HL-60/S4 treated with phorbol 12-myristate 13-acetate at 8.2 ng/mL for 4 days and 3 days (cell line): ENCODE results near the gene TNPO1.
"Not testable (repeated sequence)": the region's sequence is repeated elsewhere in the genome, so short reads cannot be mapped to it uniquely, and the experiment has no call there.

Experiments used
- in situ Hi-C: fragments of 300-500 bp; cut with MboI; formaldehyde crosslinking; loops from 2 replicates; pipeline ENCODE4 v1.15.0; 2022; ENCODE audit warnings: low sequenced_read_pairs

Gene TNPO1

DNA sequence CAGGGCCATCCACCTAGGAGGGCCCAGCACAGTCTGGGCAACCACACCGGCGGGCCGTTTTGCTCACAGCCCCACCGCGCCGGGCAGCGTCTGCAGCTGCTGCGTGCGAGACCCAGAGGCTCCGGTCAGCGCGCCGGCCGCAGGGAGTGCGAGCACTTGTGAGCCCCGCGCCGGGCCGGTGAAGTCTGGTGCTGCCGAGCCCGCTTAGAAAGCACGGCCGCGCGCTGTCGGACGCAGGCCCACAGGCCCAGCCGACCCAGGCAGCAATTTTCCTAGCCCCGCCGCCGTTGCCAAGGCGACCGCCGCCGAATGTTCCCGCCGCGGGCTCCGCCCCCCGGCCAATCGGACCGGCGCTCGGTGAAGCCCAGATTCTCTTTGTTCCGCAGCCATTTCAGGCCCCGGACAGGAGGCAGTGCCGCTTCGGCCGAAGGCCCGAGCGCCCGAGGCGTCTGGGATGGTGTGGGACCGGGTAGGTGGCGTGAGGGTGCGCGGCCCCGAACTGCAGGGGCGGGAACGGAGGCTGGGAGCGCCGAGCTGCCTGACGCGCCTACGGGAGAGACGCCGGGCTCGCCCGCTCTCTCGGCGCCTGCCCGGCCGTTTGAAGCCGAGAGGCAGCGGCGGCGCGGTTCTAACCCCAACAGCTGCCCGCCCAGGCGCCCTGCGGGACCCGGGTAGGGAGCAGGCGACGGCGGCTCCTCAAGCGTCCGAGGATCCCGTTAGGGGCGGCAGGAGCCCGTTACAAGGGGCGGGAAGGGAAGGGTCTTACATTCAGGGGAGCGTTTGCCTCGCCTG is at the start of gene TNPO1:
TNPO1 (plus strand) TSS at position 378 of the 792 bp plus-strand sequence; CDS start at position 455, 77 bp downstream.
- in situ Hi-C loops, result no loop called here

DNA sequence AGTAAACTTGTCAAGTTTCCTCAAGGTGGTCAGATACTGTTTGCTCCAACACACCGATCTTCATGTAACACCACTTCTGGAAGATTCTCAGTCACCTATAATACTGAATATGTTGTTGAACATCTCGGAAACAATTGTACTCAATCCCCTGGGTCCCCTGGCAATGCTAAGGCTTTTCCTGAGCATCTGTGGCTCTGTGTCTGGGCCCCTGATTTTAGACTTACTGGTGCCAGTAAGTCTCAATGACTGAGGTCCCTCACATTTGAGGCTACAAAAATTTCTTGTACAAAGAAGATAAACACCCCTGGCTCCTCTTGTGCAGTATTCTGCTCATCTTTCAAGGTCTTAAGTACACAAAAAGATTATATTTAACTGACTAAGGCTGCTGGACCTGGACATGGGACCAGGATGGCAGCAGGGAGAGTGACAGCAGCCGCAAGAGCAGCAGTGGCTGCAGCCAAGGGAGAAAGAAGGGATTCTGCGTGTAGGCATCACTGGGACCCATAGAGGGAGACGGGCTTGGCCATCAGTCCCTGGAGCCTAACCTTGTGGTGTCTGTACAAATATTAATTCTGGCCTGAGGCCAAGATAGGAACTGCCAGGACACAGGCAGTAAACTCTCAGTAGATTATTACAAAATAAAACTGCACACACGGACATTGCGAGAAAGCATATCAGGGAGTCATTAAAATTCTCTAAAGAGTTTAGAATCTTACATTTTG is 49.0 kb upstream of the TNPO1 start:
- in situ Hi-C loops, result no loop called here

DNA sequence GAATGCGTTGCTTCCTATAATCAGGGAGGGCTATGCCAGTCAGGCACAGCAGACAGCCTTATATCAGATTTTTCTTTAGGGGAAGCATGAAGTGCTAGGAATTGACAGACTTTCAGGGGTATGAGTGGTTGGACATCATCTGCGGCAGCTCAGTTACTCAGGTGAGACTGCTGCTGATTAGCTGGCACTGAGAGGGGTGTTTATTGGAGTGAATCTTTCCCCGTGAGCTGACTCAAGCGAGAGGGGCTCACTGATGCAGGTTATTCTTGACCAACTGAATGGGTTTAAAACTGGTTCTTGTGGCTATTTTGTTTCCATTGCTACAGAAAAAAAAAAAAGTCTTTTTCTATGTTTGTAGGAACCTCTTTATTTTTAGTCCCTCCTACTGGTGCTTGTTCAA is 46.2 kb upstream of the TNPO1 start:
- in situ Hi-C loops, result no loop called here

DNA sequence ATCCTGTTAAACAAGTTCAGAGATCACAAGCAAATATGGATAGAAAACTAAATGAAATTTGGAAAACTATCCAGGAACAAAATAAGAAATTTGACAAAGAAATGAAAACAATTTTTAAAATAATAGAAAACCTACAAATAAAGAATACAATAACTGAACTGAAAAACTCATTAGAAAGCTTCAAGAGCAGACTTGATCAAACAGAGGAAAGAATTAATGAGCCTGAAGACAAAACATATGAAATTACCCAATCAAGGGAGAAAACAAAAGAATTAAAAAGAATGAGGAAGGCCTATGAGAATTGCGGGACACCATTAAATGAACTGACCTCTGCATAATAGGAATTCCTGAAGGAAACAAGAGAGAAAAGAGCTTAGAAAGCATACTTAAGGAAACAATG is 39.8 kb upstream of the TNPO1 start:
- in situ Hi-C loops, result no loop called here

DNA sequence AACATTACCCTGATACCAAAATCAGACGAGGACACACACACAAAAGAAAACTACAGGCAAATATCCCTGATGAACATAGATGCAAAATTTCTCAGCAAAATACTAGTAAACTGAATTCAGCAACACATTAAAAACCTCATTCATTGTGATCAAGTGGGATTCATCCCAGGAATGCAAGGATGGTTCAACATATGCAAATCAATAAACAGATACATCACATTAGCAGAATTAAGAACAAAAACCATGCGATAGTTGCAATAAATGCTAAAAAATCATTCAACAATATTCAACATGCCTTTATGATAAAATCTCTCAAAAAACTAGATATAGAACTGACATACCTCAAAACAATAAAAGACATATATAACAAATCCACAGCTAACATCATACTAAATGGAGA is 36.9 kb upstream of the TNPO1 start:
- in situ Hi-C loops, result no loop called here

DNA sequence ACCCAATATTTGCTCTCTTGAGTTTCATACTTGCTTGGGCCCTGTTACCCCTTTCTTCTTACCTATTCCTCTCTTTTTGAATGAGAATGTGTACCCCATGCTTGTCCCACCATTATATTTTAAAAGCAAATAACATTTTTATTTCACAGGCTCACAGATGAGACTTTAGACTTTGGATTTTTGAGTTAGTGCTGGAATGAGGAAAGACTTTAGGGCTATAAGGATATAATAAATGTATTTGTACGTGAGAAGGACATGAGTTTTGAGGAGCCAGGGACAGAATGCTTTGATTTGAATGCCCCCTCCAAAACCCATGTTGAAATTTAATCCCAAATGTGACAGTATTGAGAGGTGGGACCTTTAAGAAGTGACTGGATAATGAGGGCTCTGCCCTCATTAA is 33.1 kb upstream of the TNPO1 start:
- in situ Hi-C loops, result no loop called here

DNA sequence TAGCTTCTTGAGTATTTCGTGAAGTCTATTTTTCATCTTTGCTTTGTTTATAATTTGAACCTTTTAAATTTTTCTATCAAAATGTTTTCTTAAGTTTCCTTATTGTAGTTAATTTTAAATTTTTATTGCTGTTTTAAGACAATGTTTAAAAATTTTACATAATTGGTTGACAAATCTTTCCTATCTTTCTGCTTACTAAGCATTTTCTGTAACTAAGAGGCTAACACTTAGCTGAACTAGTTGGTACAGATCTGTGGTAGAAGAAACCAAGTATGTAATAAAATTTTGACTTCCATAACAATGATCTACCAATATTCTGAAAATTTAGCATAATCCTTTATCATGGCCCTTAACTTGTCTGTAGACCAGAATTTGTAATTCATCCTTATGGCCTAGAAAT is 32.3 kb upstream of the TNPO1 start:
- in situ Hi-C loops, result no loop called here

DNA sequence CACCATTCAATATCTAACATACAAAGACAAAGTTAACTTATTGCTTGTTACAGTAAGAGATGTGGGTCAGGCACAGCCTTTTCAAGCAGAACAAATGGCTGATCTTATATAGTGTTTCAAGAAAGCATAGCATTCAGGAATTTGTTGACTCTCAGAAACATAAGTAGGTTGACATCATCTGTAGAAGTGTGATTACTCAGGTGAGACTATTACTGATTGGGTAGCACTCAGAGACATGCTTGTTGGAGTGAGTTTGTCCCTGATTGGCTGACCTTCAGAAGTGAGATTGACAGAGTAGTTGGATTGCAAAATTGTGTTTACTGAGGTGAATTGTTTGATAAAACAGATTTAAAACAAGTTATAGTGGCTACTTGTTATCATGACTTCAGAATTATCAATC is 30.7 kb upstream of the TNPO1 start:
- in situ Hi-C loops, result no loop called here

DNA sequence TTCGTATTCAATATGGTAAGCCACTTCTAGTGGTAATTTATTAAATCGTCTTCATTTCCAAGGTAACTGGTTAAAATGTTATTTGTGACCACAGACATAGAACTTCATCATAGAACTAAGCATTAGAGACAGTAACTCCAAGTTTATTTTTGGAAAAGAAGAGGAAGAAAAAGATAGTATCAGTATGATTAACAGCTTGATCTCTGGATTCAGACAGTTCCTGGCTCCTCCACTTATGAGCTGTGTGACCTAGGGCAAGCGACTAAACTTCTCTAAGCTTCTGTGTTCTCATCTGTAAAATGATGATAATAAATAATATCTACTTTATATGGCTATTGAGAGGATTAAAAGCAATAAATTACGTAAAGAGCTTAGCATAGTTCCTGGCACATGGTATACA is 29.8 kb upstream of the TNPO1 start:
- in situ Hi-C loops, result no loop called here

DNA sequence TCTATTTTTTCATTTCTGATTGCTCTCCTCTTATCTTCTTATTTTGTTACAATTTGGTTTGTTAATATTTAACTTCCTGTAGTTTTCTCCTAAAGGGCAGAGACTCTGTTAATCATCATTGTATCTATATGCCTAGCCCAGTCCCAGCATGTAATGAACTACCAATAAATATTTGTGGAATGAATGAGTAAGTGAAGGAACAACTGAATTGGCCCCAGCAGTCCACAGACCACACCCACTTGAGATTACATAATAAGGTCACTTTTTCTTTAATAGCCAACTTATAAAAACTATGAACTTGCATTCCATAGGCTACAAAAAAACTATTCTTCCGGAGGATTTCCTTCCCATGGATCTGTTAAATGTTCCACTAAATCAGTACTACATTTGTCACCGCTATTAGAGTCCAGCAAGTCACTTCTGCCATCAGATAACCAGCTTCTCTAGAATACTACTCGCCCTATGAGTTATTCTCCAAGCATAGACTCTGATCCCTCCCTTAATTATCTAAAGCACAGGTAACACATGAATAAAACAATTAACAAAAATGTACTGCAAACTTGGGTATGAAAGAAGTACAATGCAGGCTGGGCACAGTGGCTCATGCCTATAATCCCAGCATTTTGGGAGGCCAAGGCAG is 27.5 kb upstream of the TNPO1 start:
- in situ Hi-C loops, result no loop called here

DNA sequence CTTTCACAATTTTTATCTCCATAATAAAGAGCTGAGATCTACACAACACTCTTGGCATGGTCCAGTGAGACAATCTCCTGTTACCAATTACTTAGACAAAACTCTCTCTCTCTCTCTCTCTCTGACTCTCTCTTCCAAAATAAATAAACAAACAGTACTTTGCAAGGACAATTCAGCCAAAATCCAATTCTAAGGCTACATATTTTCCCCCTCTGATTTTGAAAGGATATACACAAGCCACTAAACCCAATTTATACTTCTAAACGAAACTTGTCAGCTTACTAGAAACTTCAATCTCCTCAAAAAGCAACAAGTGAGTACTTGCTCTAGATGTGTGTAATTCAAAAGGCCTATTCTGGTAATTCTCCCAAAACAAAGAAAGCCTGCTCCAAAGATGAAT is 26.3 kb upstream of the TNPO1 start:
- in situ Hi-C loops, result no loop called here

DNA sequence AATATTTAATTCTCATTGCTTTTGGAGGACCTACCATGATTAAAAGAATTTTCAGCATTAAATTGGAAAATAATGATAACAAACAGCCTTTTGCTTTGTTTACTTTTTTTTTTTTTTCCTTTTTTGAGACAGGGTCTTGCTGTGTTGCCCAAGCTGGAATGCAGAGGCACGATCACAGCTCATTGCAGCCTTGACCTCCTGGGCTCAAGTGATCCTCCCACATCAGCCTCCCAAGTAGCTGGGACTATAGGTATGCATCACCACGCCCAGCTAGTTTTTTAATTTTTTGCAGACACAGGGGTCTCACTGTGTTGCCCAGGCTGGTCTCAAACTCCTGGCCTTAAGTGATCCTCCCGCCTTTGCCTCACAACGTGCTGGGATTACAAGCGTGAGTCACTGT is 23.8 kb upstream of the TNPO1 start:
- in situ Hi-C loops, result not testable (repeated sequence)

DNA sequence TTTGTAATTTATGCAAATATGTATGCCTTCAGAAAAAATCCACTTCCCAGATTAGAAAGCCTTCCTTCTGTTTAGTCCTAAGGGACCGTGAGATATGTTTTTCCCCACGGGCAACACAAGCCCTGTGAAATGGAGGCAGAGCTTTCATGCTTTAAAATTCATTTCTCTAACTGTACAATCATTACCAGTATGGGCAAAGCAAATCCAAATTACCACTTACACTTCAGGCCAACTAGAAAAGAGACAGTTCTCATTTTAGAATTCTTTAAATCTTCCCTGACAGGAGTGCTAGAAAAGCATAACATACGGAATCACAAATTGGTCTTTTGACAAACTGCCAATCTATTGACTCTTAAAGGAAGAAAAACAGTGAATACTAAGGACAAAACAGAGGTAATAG is 20.5 kb upstream of the TNPO1 start:
- in situ Hi-C loops, result no loop called here

DNA sequence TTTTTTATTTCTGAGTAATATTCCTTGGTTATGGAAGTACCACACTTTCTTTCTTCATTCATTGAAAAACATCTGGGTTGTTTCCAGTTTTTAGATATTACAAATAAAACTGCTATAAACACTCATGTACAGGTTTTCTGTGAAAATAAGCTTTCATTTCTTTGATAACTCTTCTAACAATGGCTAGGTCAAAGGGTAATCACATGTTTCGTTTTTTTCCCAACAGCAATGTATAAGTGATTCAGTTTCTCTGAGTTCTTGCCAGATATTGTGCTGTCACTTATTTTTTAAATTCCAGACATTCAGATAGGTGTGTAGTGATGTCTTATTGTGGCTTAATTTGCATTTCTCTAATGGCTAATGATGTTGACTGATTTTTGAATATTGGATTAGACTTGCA is 16.7 kb upstream of the TNPO1 start:
- in situ Hi-C loops, result no loop called here

DNA sequence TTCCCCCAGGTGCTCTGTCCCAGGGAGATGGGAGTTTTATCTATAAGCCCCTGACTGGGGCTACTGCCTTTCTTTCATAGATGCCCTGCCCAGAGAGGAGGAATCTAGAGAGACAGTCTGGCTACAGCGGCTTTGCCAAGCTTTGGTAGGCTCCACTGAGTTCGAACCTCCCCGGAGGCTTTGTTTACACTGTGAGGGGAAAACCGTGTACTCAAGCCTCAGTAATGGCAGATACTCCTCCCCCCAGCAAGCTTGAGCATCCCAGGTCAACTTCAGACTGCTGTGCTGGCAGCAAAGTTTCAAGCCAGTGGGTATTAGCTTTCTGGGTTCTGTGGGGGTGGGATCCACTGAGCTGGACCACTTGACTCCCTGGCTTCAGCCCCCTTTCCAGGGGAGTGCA is 7.8 kb upstream of the TNPO1 start:
- in situ Hi-C loops, result not testable (repeated sequence)

DNA sequence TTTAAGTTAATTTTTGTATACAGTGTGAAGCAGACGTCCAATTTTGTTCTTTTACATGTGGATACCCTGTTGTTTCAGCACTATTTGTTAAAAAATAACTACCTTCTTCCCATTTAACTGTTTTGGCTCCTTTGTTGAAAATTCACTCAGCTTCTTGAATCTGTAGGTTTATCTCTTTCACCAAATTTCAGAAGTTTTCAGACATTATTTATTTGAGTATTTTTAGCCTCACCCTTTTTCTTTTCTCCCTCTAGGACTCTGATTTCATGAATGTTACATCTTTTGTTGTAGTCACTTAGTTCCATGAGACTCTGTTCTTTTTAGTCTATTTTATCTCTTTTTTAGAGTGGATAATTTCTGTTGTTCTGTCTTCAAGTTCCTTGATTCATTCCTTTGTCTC is 4.6 kb upstream of the TNPO1 start:
- in situ Hi-C loops, result no loop called here

DNA sequence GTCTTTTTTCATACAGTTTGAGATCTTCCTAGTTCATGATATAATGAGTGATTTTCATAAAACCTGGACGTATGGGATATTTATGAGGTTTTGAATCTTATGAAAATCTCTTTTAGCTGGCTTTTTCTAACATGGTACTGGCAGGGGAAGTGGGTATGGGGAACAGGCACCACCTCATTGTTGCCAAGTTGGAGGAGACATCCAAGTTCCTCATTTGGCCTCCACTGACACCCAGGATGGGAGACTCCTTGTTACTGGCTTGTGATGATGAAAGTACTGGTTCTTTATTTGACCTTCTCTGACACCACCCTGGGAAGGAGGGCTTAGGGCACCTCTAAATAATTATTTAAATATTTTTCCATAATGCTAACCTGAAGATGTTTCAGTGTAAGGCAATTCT is 4.0 kb upstream of the TNPO1 start:
- in situ Hi-C loops, result no loop called here

DNA sequence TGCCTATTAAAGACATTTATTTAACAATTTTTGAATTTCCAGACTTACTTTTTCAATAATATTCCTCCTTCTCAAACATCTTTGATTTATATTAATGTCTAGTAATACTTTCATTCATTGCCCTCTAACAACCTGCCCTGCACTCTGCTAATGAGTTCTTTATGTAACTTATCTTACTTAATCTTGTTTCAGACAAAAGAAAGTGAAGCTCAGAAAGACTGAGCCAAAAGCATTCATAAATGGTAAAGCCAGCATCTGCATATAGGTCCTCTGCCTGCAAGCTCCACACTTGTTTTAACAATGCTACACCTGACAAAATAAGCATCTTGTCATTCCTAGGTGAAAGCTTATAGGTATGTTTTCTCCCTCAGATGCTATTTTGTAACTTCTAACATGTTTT is 2.4 kb upstream of the TNPO1 start:
- in situ Hi-C loops, result no loop called here

DNA sequence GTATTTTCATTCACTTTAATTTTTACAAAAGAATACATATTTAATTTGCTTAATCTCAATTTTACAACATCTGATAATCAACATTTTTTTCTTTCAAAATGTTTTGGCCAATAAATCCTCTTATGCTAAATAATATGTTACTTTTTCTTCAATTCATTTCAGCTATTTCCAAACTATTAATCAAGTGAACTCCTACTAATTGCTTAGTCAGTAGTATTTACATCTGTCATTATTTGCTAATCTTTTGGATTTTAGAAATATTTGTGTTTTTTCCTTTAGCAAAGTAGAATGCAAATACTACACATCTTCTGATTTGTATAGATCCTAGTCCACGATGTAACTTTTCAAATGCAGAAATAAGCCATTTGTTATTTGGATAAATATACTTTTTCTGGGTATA is 1.6 kb upstream of the TNPO1 start:
- in situ Hi-C loops, result no loop called here

DNA sequence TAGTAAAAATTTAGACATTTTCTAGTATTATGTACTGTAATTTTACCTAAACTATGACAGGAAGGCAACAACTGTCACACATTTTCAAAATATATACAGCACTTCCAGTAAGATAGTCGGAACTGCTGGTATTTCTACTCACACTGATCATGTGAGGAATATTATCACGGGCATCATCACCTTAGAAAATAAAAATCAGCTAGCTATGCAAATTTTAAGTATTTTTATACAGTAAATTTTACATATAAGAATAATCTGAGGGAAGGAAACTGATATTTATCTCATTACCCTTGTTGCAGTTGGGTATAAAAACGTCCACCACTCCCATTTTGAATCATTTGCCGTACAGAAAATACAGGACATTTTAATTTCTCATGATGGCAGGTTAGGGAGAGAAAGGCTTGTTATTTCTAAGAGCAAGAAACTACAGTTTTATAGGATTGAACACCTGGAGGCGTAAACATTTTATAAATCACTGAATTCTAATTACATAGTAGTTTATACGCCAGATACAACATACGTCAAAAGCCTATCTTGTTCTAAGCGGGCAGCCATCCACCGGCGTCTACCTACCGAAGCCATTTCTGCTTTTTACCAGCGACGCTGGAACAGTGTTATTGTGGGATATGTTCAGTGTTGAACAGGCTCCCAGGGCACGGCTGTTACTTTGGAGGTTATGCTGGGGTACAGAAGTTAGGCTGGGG is 729 bp upstream of the TNPO1 start:
- in situ Hi-C loops, result no loop called here

DNA sequence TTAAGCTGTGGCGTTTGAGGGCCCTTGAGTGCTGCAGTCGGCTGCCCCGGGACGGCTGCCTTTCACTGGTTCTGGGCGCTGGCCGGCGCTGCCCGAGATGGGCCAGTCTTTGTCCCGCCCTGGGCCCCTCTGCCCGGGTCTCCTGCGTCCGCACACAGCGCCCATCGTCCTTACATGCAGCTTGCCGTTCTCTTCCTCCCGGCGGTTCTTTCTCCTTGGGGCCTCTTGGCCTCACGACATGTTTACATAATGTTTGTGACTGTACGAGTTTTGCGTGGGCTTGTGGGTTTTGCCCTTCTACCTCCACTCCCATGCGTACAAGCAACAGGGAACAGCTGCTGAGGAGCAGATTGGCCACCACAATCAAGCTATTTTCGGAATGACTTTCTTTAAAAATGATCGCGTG is 618 bp downstream of the TNPO1 start:
- in situ Hi-C loops, result no loop called here
